HUDEP-2 (cell line): ENCODE results near the gene FUOM.
"Not testable (repeated sequence)": the region's sequence is repeated elsewhere in the genome, so short reads cannot be mapped to it uniquely, and the experiment has no call there.

Experiments
- DNase-seq, 76 experiments: peaks; one replicate each; lab custom pipeline; 2025; ENCODE audit not compliant: unreplicated experiment in 76 of 76; lab: John Stamatoyannopoulos, UW

FUOM gene

DNA sequence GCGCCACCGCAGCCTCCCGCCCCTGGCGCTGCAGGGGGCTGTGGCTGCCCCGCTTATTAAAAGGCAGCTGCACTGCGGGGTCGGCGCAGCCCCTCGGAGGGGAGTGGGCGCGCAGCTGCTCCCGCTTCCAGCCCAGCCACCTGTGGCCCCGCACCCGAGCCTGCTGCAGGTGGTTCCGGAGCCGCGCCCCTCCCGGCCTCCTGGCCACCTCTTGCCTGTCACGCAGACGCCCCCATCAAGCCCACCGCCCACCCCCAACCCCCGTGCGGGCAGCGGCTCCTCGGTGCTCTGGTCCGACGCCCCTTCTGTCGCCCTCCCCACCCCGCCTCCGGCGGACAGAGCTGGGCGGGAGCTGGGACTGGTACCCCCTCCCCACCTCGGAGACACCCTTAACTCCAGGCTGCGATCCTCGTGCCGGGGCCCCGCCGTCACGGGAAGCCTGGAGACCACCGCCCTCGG lies 21.7 kb downstream of the FUOM start:
- no peak for DNase-seq

DNA sequence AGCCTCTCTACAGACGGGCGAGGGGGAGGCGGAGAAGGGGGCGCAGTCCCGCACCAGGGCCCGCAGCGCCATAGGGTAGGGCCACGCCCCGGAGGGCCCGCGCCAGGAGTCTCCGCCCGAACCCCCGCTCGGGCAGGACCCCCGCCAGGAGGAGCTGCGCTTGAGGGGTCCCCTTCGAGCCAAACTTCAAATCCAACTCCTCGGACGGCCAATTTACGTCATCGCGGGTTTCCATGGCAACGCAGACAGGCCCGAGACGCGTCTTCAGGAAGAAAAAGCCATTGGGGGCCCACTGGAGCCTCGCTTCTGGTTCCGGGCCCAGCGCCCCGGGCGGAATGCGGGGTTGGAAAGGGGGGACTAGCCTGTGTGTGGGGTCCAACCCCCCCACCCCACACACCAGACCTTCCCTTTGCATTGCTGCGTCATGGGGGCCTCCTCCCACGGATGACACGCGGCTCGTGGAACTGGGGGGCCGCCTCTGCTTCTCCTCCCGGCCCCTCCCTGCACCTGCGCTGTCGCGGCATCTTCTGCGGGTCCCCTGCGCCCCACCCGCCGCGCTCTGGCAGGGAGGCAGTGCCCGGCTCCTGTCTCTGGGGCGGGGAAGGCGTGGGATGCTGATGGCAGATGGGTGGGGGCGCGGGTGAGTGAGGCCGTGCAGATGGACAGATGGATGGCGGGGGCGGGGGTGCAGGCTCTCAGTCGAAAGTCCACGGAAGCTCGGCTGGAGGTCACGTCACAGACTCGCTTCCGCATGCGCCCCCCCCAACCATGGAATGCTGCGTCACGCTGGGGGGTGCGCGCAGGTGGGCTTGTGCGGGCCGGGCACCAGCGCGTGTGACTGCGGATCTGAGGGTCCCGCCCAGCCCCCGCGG lies 22.3 kb downstream of the FUOM start:
- peak in 22 of 76 experiments; percentile 1 to 49 (median 22) for DNase-seq

GRCh38 chr10:133334503-133335245 lies 23.1 kb downstream of the FUOM start:
- no peak for DNase-seq

DNA sequence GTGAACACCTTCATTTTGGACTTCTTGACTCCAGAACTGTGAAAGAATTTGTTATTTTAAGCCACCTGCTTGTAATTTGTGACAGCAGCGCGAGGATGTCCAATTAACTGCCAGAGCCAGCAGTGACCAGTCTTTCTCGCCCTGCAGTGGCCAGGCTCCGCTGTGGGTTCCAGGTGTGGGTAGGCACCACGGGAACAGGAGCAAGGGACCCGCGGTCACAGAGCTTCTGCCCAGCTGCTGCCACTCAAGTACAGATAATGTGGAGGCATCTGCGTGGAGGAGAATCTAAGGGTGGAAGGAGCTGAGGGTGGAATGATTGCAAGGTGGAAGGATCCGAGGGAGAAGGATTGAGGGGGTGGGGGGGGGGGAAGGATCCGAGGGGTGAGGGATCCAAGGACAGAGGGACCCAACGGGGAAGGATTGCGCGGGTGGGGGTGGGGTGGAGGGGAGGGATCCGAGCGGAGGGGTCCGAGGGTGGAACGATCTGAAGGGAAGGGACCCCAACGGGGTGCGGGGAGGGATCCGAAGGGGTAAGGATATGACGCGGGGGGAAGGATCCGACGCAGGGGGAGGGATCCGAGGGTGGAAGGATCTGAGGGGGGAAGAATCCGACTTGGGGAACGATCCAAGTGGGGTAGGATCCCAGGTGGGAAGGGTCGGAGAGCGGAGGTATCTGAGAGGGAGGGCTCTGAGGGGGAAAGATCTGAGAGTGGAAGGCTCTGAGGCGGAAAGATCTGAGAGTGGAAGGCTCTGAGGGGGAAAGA lies 24.7 kb downstream of the FUOM start:
- no peak for DNase-seq

GRCh38 chr10:133329491-133330202 lies 28.2 kb downstream of the FUOM start:
- peak in 71 of 76 experiments; percentile 2 to 85 (median 65) for DNase-seq

DNA sequence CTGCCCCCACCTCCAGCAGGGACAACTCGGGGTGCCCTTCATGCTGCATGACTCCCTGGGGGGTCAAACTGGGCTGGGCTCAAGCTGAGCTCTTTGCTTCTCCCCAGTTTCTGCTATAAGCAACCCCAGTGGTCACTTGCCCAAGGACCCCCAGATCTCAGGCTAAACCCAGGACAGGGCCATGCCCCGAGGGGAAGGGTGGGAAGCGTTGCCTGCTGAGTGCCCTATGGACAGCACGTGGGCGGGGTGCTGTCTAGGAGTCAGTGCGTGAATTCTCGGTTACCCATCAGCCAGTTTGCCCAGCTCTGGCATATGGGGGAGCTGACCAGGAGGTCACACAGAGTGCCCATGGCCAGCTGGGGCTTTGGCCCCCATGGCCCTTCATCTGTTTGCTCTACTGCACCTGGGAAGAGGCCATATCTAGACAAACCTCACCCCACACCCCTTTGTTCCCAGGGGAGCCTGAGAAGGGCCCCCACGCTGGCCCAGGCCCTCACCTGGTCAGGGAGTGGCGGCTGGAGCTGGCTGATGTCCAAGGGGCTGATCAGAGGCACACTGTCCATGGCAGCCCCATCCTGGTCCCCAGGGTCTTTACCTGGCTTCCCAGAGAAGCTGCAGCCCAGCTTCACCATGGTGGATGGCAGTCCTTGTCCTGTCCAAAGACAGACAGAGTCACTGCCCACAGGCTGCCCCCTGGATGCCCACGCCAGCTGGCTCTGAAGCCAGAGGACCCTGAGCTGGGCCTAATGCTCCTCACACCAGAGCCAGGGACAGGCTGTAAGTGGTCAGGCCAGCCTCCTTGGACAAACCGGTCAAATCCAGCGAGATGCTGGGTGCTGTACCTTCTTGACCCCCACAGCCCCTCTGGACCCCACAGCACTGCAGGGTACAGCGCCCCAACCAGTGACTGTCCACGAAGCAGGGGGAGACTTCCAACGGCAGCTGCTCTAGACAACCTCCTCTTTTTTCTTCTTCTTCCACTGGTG lies 29.2 kb downstream of the FUOM start:
- no peak for DNase-seq

DNA sequence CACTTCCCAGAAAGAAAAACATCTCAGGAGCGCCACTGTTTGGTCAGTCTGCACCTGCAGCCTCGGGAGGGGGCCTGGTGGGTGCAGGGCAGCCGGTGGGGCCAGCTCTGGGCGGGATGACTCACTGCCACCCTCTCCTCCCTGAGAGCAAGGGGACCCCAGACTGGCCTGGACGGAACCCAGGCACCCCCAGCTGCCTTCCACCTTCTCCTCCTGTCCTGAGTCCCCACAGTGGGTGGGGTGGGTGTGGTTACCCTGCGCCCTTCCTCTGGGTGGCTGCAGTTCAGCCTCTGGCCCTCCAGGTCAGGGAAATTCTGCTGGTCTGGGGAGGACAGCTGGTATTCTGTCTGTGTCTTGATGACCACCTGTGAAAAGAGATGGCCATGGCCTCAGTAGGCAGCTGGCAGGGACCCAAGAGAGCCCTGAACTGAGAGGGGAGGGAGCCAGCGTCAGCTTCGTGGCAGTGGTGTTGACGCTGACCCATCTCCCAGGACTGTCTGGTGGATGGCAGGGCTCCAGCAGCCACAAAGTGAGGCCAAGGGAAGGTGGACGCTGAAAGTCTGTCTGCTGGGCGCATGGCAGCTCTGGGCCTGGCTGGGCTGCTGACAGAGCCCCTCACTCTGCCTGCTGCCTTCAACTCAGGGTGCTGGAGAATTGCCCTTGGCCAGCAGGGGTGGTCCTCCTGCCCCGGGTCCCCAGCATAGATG lies 30.0 kb downstream of the FUOM start:
- DNase-seq = peak in 3 of 76 experiments; percentile 11 to 41 (median 12)

- DNase-seq = no peak
Measured at GRCh38 chr10:133326745-133327650, 30.8 kb downstream of the FUOM start.

GRCh38 chr10:133326223-133326551 lies 31.6 kb downstream of the FUOM start:
- DNase-seq = no peak

GRCh38 chr10:133325440-133326222 lies 32.2 kb downstream of the FUOM start:
- DNase-seq = no peak

DNA sequence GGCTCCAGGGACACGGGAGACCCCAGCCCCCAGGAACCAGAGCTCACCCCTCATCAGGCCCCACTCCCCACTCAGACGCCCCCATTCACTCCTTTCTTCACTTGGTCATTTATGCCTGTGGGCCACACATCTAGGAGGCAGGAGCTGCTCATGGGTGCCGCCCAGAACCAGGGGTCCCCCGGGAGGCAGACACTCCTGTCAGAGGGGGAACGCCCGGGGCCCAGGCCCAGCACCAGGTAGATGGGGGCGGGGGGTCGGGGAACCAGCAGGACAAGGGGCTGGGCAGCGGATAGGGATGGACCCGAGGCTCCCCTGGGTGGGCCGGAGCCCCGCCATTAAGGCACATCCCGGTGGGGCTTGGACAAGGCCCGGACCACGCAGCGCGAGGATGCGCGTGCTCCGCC lies 33.0 kb downstream of the FUOM start:
- DNase-seq = no peak

- peak in 62 of 76 experiments; percentile 8 to 81 (median 59) for DNase-seq
Measured at GRCh38 chr10:133324198-133324792, 33.5 kb downstream of the FUOM start.

GRCh38 chr10:133322064-133322709 lies 35.6 kb downstream of the FUOM start:
- not testable (repeated sequence) for DNase-seq

- DNase-seq = not testable (repeated sequence)
Measured at GRCh38 chr10:133320852-133321422, 36.9 kb downstream of the FUOM start.

DNA sequence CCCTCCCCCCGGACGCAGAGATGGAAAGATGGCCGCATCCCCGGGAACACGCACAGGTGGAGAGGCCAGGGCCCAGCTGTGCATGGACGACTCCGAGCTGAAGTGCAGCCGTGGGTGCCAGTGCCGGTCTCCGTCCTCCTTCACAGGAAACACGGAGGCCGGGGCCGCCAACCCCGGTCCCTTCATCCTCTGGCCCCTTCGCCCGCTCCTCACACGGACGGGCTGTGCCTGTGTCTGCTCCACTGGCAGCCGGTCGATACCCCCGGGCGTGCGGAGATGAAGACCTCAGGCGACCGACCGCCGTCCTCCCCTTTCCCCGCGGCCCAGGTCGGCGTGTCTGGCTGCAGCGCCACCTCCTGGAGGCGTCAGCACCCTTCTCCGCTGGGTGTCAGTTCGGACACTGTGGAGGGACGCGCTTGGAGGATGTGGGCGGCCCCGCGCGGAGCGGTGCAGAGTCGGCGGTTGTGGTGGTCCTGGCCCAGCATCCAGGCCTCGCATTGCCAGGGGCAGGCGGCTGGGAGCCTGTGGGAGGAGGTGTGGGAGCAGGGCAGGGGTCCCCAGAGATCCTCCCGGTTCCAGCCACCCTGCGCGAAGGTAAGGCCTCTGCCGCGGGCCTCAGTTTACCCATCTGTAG lies 39.2 kb downstream of the FUOM start:
- peak in 50 of 76 experiments; percentile 3 to 76 (median 31) for DNase-seq
